Tibial nerve (tissue), 4 donors: ENCODE results near the gene STH. TPM values are rescaled to one million over a fixed set of nuclear protein-coding genes. Genes with fewer than 3 reads are reported as not detected.

Experiments
- DNase-seq, 2 donors: peaks; one replicate each; pipeline ENCODE4 v3.0.0-alpha.2; 2019; ENCODE audit warnings: low spot score in 2 of 2
- H3K27ac ChIP-seq, 4 donors: fragments of 200-600 bp; sonication (generic) in 3 of 4; one replicate each; pipeline ENCODE4 v1.5.1; 2017 to 2019; ENCODE audit warnings: mild to moderate bottlenecking in 1 of 4
- H3K27me3 ChIP-seq, 2 donors: fragments of 200-600 bp; sonication (generic) in 1 of 2; one replicate each; pipeline versions ENCODE4 v1.5.1 to v1.6.0; 2017 to 2019
- H3K36me3 ChIP-seq, 3 donors: fragments of 200-600 bp; sonication (generic); one replicate each; pipeline ENCODE4 v1.5.1; 2018 to 2019
- H3K4me1 ChIP-seq, 4 donors: fragments of 200-600 bp; sonication (generic) in 3 of 4; one replicate each; pipeline ENCODE4 v1.5.1; 2017 to 2019
- H3K4me3 ChIP-seq, 4 donors: fragments of 200-600 bp; sonication (generic) in 3 of 4; one replicate each; pipeline ENCODE4 v1.5.1; 2017 to 2019; ENCODE audit warnings: mild to moderate bottlenecking in 1 of 4, moderate library complexity in 1 of 4
- H3K9me3 ChIP-seq, 4 donors: fragments of 200-600 bp; sonication (generic) in 3 of 4; one replicate each; pipeline ENCODE4 v1.5.1; 2017 to 2019
- EP300 ChIP-seq, 2 donors: sonication (generic); formaldehyde crosslinking; IDR thresholded peaks; one replicate each; pipeline ENCODE4 v1.6.1; 2017; ENCODE audit warnings: antibody characterized with exemption in 2 of 2, mild to moderate bottlenecking in 1 of 2
- POLR2A ChIP-seq, 2 donors: fragments of 450-650 bp; IDR thresholded peaks; one replicate each; pipeline ENCODE4 v1.6.1; 2017; ENCODE audit warnings: antibody characterized with exemption in 2 of 2, mild to moderate bottlenecking in 2 of 2, moderate library complexity in 2 of 2
- WGBS, 2 donors: methylation state at CpG; one replicate each; pipeline ENCODE4 v1.1.5; 2018; 5-methylcytosine and 5-hydroxymethylcytosine counted together
- total RNA-seq, 4 donors: library from RNA; depleted of rRNA; stranded (reverse); fragments of >200 nt; gene quantifications; one replicate each; pipeline ENCODE4 v1.1.0, GENCODE V29; 2016
- TF ChIP-seq, protein P1 (sequence below), 5 experiments: fragments of 200-600 bp in 3 of 5; fragments of 450-650 bp in 2 of 5; sonication (generic) in 3 of 5; IDR thresholded peaks; one replicate each; pipeline ENCODE4 v1.5.1; 2016 to 2019; ENCODE audit warnings: antibody characterized with exemption in 5 of 5, mild to moderate bottlenecking in 3 of 5, moderate library complexity in 2 of 5

The STH gene
- total RNA-seq, 4 donors from 2014 or later = not detected

- no peaks in the 10 kb centered on the region for H3K27me3 ChIP-seq
- no peaks in the 10 kb centered on the region for H3K36me3 ChIP-seq
- H3K4me3 ChIP-seq = no peak overlapping the region
- DNase-seq = no peak
- H3K27ac ChIP-seq = no peak overlapping the region
- no peak for TF ChIP-seq EP300 (IDR thresholded peaks at IDR 0.05)
- TF ChIP-seq POLR2A (IDR thresholded peaks at IDR 0.05) = no peak
- TF ChIP-seq, protein P1, sequence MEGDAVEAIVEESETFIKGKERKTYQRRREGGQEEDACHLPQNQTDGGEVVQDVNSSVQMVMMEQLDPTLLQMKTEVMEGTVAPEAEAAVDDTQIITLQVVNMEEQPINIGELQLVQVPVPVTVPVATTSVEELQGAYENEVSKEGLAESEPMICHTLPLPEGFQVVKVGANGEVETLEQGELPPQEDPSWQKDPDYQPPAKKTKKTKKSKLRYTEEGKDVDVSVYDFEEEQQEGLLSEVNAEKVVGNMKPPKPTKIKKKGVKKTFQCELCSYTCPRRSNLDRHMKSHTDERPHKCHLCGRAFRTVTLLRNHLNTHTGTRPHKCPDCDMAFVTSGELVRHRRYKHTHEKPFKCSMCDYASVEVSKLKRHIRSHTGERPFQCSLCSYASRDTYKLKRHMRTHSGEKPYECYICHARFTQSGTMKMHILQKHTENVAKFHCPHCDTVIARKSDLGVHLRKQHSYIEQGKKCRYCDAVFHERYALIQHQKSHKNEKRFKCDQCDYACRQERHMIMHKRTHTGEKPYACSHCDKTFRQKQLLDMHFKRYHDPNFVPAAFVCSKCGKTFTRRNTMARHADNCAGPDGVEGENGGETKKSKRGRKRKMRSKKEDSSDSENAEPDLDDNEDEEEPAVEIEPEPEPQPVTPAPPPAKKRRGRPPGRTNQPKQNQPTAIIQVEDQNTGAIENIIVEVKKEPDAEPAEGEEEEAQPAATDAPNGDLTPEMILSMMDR (IDR thresholded peaks at IDR 0.05) = no peak
- no peaks in the 10 kb centered on the region for H3K9me3 ChIP-seq
- no peaks in the 10 kb centered on the region for H3K4me1 ChIP-seq
- WGBS, 2 donors = 86 to 90% methylated on average over 5 of the region's 5 CpGs
Measured at GRCh38 chr17:45963283-45963682, 35.8 kb upstream of the STH start.

- Histone ChIP-seq H3K4me1 (no peaks in the 10 kb centered on the region), H3K27ac (no peak overlapping the region), H3K9me3 (no peaks in the 10 kb centered on the region), H3K27me3 (no peaks in the 10 kb centered on the region), H3K4me3 (no peak overlapping the region), H3K36me3 (no peaks in the 10 kb centered on the region)
- WGBS, 2 donors = 60 to 63% methylated on average over 5 of the region's 5 CpGs
- no peak for TF ChIP-seq POLR2A (IDR thresholded peaks at IDR 0.05)
- no peak for TF ChIP-seq EP300 (IDR thresholded peaks at IDR 0.05)
- DNase-seq = no peak
Measured at GRCh38 chr17:45963889-45964288, 35.2 kb upstream of the STH start.

GRCh38 chr17:45964634-45965033 lies 34.4 kb upstream of the STH start:
- no peak overlapping the region for H3K4me3 ChIP-seq
- TF ChIP-seq, protein P1 (IDR thresholded peaks at IDR 0.05) = no peak
- TF ChIP-seq EP300 (IDR thresholded peaks at IDR 0.05) = no peak
- DNase-seq = no peak
- no peaks in the 10 kb centered on the region for H3K4me1 ChIP-seq
- H3K9me3 ChIP-seq = no peaks in the 10 kb centered on the region
- H3K27me3 ChIP-seq = no peaks in the 10 kb centered on the region
- WGBS, 2 donors = 89 to 92% methylated on average over 4 of the region's 4 CpGs
- no peak overlapping the region for H3K27ac ChIP-seq
- no peaks in the 10 kb centered on the region for H3K36me3 ChIP-seq

- DNase-seq = no peak
- Histone ChIP-seq H3K36me3 (no peaks in the 10 kb centered on the region), H3K27me3 (no peaks in the 10 kb centered on the region), H3K4me1 (no peaks in the 10 kb centered on the region), H3K27ac (no peak overlapping the region), H3K4me3 (no peak overlapping the region), H3K9me3 (no peaks in the 10 kb centered on the region)
- 61 to 76% methylated on average over 4 of the region's 4 CpGs for WGBS, 2 donors
- TF ChIP-seq, protein P1 (IDR thresholded peaks at IDR 0.05) = no peak
- no peak for TF ChIP-seq EP300 (IDR thresholded peaks at IDR 0.05)
- no peak for TF ChIP-seq POLR2A (IDR thresholded peaks at IDR 0.05)
Measured at GRCh38 chr17:45965812-45966211, 33.2 kb upstream of the STH start.

DNA sequence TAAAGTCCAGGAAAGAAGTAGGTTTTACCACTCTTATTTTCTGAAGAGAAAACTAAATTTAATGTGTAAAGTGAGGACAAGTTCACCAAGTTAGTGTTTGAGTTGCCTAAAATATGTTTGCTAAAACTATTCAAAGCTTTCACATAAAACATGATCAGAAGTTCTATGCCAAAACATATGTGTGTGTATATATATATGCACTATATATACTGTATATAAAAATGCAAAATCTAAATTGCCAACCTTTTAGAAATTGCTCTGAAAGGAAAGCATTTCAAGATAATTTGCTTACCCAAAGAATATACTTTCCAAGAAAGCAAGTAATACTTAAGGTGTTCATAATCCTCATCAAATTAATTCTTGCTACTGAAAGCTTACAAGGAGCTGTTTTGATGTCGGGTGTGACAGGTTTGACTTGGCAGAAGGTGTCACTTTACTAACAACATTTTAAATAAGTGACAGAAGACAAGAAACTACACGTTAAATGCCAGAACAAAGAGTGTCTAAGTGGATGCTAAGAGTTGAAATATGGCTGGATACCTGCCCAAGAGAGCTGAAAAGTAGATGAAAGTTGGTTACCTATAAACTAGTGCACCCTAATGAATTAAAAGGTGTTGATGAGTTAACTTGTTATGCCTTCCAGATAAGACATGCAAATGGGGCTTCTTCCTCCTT lies 32.3 kb upstream of the STH start:
- 54 to 66% methylated on average over 2 of the region's 2 CpGs for WGBS, 2 donors
- Histone ChIP-seq H3K9me3 (no peaks in the 10 kb centered on the region), H3K27me3 (no peaks in the 10 kb centered on the region), H3K4me3 (no peak overlapping the region), H3K36me3 (peaks cover 0 to 4% (median 0%) of the 10 kb centered on the region in 3 donors), H3K27ac (no peak overlapping the region), H3K4me1 (no peaks in the 10 kb centered on the region)
- no peak for TF ChIP-seq EP300 (IDR thresholded peaks at IDR 0.05)
- TF ChIP-seq POLR2A (IDR thresholded peaks at IDR 0.05) = no peak
- TF ChIP-seq, protein P1 (IDR thresholded peaks at IDR 0.05) = no peak
- no peak for DNase-seq
